HEK293 (cell line): ENCODE data around the gene TUBG1.

Experiments used
- BCL11B ChIP-seq: fragments of 450-650 bp; formaldehyde crosslinking; IDR thresholded peaks from 2 replicates; pipeline ENCODE4 v1.5.1; 2016; ENCODE audit warnings: low read depth, missing biosample characterization, missing genetic modification characterization
- CTCF ChIP-seq: fragments of 450-650 bp; formaldehyde crosslinking; IDR thresholded peaks from 2 replicates; pipeline ENCODE4 v1.5.1; 2016; ENCODE audit warnings: missing biosample characterization, missing genetic modification characterization
- ELK4 ChIP-seq: IDR thresholded peaks from 2 replicates; pipeline ENCODE4 v1.6.1; 2011; ENCODE audit warnings: mild to moderate bottlenecking, low read depth, low read length, borderline replicate concordance
- KLF9 ChIP-seq: fragments of 450-650 bp; formaldehyde crosslinking; IDR thresholded peaks from 2 replicates; pipeline ENCODE4 v1.5.1; 2016; ENCODE audit warnings: missing biosample characterization, missing genetic modification characterization, low read depth
- PBX3 ChIP-seq: sonication (generic); formaldehyde crosslinking; IDR thresholded peaks from 2 replicates; pipeline ENCODE4 v1.8.1; 2022; ENCODE audit warnings: mild to moderate bottlenecking, moderate library complexity, missing genetic modification reagents
- ZBTB1 ChIP-seq: fragments of 450-650 bp; formaldehyde crosslinking; IDR thresholded peaks from 2 replicates; pipeline ENCODE4 v1.5.1; 2016; ENCODE audit warnings: missing biosample characterization, missing genetic modification characterization
- ZBTB21 ChIP-seq: fragments of 450-650 bp; formaldehyde crosslinking; IDR thresholded peaks from 2 replicates; pipeline ENCODE4 v1.5.1; 2017; ENCODE audit warnings: missing biosample characterization, missing genetic modification characterization
- ZFP37 ChIP-seq: fragments of 450-650 bp; formaldehyde crosslinking; IDR thresholded peaks from 2 replicates; pipeline ENCODE4 v1.5.1; 2016; ENCODE audit warnings: missing biosample characterization, missing genetic modification characterization
- ZNF133 ChIP-seq: fragments of 450-650 bp; formaldehyde crosslinking; IDR thresholded peaks from 2 replicates; pipeline ENCODE4 v1.5.1; 2016; ENCODE audit warnings: missing biosample characterization, missing genetic modification characterization
- ZNF146 ChIP-seq: fragments of 450-650 bp; formaldehyde crosslinking; IDR thresholded peaks from 2 replicates; pipeline ENCODE4 v1.5.1; 2016; ENCODE audit warnings: missing biosample characterization, missing genetic modification characterization
- ZNF292 ChIP-seq: fragments of 450-650 bp; formaldehyde crosslinking; IDR thresholded peaks from 2 replicates; pipeline ENCODE4 v1.5.1; 2016; ENCODE audit warnings: low read depth, missing biosample characterization, missing genetic modification characterization, borderline replicate concordance
- ZNF514 ChIP-seq: fragments of 450-650 bp; formaldehyde crosslinking; IDR thresholded peaks from 2 replicates; pipeline ENCODE4 v1.5.1; 2016; ENCODE audit warnings: missing biosample characterization, missing genetic modification characterization
- ZSCAN4 ChIP-seq: fragments of 450-650 bp; formaldehyde crosslinking; IDR thresholded peaks from 2 replicates; pipeline ENCODE4 v1.5.1; 2017; ENCODE audit warnings: missing biosample characterization, missing genetic modification characterization

GRCh38 chr17:42653179-42654124 is 44.0 kb downstream of the TUBG1 start:
- TF ChIP-seq ZNF292 (no peak), KLF9 (tag by site-specific recombination) (no peak), ELK4 (no peak), CTCF (tag by site-specific recombination) (no peak), BCL11B (tag by site-specific recombination) (no peak), ZNF514 (no peak), ZNF133 (tag by site-specific recombination) (no peak), ZSCAN4 (tag by site-specific recombination) (no peak), ZNF146 (tag by site-specific recombination) (no peak), ZBTB21 (tag by site-specific recombination) (no peak), PBX3 (CRISPR knock-in tag) (no peak), ZBTB1 (tag by site-specific recombination) (no peak), ZFP37 (tag by site-specific recombination) (no peak)
